Natural killer cell treated with Interleukin-12 subunit alpha and Interleukin-12 subunit beta and Interleukin-15 and Interleukin-18, amount 100 ng/mL, for 72 hours (primary cell): Measurements from ENCODE around the gene IRX4. TPM values are rescaled to one million over a fixed set of nuclear protein-coding genes. Genes with fewer than 3 reads are reported as not detected.

ENCODE experiments used
- ATAC-seq, 2 donors: fragments of 150-1000 bp; cut with Tn5 transposase in 1 of 2; sonication (Bioruptor Pico), chemical (Tn5 transposase) in 1 of 2; 2 replicates each; pipeline ENCODE4 v1.10.0; 2021
- DNase-seq: peaks from one replicate; pipeline ENCODE4 v3.0.0; 2022; ENCODE audit warnings: low spot score
- H3K27ac Mint-ChIP-seq, 2 donors: 1 replicate in 1 of 2; 2 replicates in 1 of 2; pipeline ENCODE4 v1.8.0; 2022; ENCODE audit warnings: mixed read lengths in 2 of 2, mild to moderate bottlenecking in 1 of 2, moderate library complexity in 1 of 2
- H3K27me3 Mint-ChIP-seq, 2 donors: 1 replicate in 1 of 2; 2 replicates in 1 of 2; pipeline ENCODE4 v1.8.0; 2022; ENCODE audit warnings: mixed read lengths in 2 of 2
- H3K36me3 Mint-ChIP-seq: one replicate; pipeline ENCODE4 v1.8.0; 2022; ENCODE audit warnings: mixed read lengths
- H3K4me1 Mint-ChIP-seq, 2 donors: 1 replicate in 1 of 2; 2 replicates in 1 of 2; pipeline ENCODE4 v1.8.0; 2022; ENCODE audit warnings: low read depth in 2 of 2, mixed read lengths in 2 of 2, mild to moderate bottlenecking in 1 of 2
- H3K4me3 Mint-ChIP-seq: one replicate; pipeline ENCODE4 v1.8.0; 2022; ENCODE audit warnings: mixed read lengths
- H3K9me3 Mint-ChIP-seq: 2 replicates; pipeline ENCODE4 v1.8.0; 2022; ENCODE audit warnings: mixed read lengths
- total RNA-seq, 2 donors: library from RNA; stranded (reverse); gene quantifications; one replicate each; pipeline ENCODE4 v1.2.3, GENCODE V29; 2022

The IRX4 gene
- total RNA-seq, 2 donors from 2014 or later, result not detected

DNA sequence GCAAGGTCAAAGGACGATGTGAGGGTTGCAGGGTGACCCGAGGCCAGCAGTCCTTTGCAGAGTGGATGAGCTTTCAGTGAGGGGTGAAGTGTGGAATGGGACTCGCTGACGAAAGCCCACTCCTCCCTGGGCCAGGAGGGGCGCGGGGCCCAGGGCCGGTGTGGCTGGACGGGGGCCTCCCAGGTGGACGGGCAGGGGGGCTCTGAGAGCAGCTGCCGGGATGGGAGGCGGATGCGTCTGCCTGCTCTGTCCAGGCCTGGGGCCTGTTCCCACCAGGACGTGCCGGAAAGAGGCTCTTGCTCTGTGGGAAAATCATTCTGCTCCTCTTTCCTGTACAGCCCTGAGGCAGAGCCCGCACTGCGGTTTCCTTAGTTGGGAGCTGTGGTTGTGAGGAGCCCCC lies 24.3 kb downstream of the IRX4 start:
- no peak for ATAC-seq
- Mint-ChIP-seq H3K27me3 (peaks cover 8 to 14% of the 10 kb centered on the region in 2 donors), H3K4me1 (no peaks in the 10 kb centered on the region), H3K27ac (no peak overlapping the region), H3K4me3 (no peak overlapping the region), H3K9me3 (no peaks in the 10 kb centered on the region), H3K36me3 (no peaks in the 10 kb centered on the region)
- DNase-seq, result peak; percentile 58

DNA sequence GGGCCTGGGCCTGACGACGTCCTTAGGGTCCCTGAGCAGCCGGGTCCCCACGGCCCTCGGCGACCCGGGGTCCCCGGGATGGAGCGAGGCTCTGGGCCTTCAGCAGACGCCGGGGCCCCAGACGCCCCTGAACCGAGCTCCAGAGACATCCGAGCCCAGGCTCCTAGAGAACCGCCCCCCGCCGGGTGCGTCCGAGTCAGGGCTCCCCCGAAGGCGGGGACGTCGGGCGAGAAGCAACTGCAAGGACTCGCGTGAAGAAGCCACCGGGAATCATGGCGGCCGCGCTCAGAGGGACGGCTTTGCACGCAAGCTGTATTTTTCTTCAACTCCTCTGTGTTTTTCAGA lies 25.5 kb downstream of the IRX4 start:
- Mint-ChIP-seq H3K27ac (no peak overlapping the region), H3K4me1 (no peaks in the 10 kb centered on the region), H3K4me3 (no peak overlapping the region), H3K9me3 (no peaks in the 10 kb centered on the region), H3K36me3 (no peaks in the 10 kb centered on the region), H3K27me3 (peaks cover 16 to 18% of the 10 kb centered on the region in 2 donors)
- DNase-seq, result peak; percentile 44
- no peak for ATAC-seq

DNA sequence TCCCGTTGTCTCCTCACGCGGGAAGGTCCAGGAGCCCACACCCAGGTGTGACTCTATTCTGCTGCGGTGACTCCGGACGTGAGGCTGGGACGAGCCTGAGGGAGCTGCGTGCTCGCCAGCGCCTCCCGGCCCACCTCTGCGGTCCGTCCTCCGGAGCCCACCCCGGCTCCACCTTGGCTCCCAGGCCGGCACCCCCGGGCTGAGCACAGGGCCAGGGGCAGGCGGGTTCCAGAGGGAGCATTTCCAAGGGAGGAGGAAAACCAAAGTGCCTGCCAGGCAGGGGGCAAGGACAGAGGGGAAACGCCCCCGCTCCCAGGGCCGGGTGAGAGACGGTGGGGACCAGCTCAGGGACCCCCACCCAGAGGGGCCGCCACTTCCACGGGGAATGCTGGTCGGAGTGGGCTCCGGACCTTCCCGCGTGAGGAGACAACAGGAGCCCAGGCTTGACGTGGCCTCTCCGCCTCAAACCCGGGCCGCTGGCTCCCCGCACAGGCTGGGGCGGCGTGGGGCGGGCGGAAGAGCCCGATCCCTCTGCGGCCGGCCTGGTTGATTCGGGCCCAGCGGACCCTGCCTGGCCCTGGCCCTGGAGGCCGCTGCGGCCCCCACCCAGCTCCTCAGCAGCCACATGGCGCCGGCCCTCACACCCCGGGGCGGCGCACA lies 26.0 kb downstream of the IRX4 start:
- H3K27ac Mint-ChIP-seq, result no peak overlapping the region
- ATAC-seq (no peak), DNase-seq (peak; percentile 54)
- peaks cover 16 to 19% of the 10 kb centered on the region in 2 donors for H3K27me3 Mint-ChIP-seq
- H3K4me3 Mint-ChIP-seq, result no peak overlapping the region
- no peaks in the 10 kb centered on the region for H3K4me1 Mint-ChIP-seq
- no peaks in the 10 kb centered on the region for H3K36me3 Mint-ChIP-seq
- H3K9me3 Mint-ChIP-seq, result no peaks in the 10 kb centered on the region

GRCh38 chr5:1855596-1855995 lies 27.1 kb downstream of the IRX4 start:
- no peaks in the 10 kb centered on the region for H3K9me3 Mint-ChIP-seq
- no peaks in the 10 kb centered on the region for H3K36me3 Mint-ChIP-seq
- H3K27ac Mint-ChIP-seq, result no peak overlapping the region
- DNase-seq, result no peak
- no peak overlapping the region for H3K4me3 Mint-ChIP-seq
- ATAC-seq, result no peak
- peaks cover 16 to 25% of the 10 kb centered on the region in 2 donors for H3K27me3 Mint-ChIP-seq
- H3K4me1 Mint-ChIP-seq, result no peaks in the 10 kb centered on the region

- DNase-seq (no peak), ATAC-seq (no peak)
- Mint-ChIP-seq H3K27me3 (peaks cover 16 to 26% of the 10 kb centered on the region in 2 donors), H3K36me3 (no peaks in the 10 kb centered on the region), H3K27ac (no peak overlapping the region), H3K4me3 (no peak overlapping the region), H3K9me3 (no peaks in the 10 kb centered on the region), H3K4me1 (no peaks in the 10 kb centered on the region)
These were observed 27.6 kb downstream of the IRX4 start for GRCh38 chr5:1855075-1855474.

DNA sequence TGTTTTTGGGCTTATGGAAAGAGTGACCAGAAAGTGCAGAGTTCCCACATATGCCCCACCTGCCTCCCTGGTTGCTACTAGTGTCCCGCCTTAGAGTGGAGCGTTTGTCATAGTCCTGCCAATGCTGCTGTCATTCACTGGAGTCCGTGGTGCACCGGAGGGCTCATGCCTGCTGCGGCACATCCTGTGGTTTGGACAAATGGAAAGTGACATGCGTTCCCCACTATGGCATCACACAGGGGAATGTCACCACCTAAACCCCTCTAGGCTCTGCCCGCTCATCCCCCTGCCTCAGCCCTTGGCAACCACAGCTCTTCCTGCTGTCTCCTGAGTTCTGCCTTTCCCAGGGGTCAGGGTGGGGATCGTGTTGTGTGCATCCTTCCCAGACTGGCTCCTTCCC lies 29.2 kb downstream of the IRX4 start:
- Mint-ChIP-seq H3K9me3 (no peaks in the 10 kb centered on the region), H3K4me1 (no peaks in the 10 kb centered on the region), H3K27me3 (peaks cover 16 to 28% of the 10 kb centered on the region in 2 donors), H3K27ac (no peak overlapping the region), H3K4me3 (no peak overlapping the region), H3K36me3 (no peaks in the 10 kb centered on the region)
- no peak for DNase-seq
- ATAC-seq, result no peak

DNA sequence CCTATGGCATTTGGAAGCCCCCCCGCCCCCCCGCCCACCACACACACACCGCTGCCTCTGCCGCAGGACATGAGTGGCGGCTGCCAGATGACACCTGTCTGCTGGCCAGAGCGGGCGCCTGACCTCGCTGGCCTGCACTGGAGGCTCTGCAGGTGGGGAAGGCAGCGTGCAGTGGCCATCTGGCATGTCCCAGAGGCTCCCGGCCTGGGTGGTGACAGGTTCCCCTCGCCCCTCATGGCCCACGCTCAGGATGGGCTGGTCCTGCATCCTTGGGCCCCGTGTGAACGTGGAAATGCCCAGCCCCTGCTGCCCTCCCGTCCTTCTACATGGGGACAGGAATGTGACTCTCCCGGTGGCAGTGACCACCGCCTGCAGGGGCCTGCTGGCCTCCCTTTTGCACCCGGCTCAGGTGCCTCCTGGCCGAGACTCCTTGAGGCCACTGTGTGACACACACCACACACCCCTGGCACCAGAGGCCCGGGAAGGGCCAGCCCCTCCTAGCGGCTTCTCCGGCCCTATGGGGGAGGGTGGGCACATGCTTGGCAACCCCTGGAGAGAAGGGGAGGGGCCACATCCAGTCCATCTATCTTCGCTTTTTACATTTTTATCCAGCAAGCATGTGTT lies 30.3 kb downstream of the IRX4 start:
- no peaks in the 10 kb centered on the region for H3K4me1 Mint-ChIP-seq
- peaks cover 16 to 34% of the 10 kb centered on the region in 2 donors for H3K27me3 Mint-ChIP-seq
- no peaks in the 10 kb centered on the region for H3K9me3 Mint-ChIP-seq
- H3K27ac Mint-ChIP-seq, result no peak overlapping the region
- no peaks in the 10 kb centered on the region for H3K36me3 Mint-ChIP-seq
- ATAC-seq, result no peak
- no peak overlapping the region for H3K4me3 Mint-ChIP-seq
- no peak for DNase-seq

GRCh38 chr5:1851290-1851934 lies 31.3 kb downstream of the IRX4 start:
- no peak overlapping the region for H3K4me3 Mint-ChIP-seq

DNA sequence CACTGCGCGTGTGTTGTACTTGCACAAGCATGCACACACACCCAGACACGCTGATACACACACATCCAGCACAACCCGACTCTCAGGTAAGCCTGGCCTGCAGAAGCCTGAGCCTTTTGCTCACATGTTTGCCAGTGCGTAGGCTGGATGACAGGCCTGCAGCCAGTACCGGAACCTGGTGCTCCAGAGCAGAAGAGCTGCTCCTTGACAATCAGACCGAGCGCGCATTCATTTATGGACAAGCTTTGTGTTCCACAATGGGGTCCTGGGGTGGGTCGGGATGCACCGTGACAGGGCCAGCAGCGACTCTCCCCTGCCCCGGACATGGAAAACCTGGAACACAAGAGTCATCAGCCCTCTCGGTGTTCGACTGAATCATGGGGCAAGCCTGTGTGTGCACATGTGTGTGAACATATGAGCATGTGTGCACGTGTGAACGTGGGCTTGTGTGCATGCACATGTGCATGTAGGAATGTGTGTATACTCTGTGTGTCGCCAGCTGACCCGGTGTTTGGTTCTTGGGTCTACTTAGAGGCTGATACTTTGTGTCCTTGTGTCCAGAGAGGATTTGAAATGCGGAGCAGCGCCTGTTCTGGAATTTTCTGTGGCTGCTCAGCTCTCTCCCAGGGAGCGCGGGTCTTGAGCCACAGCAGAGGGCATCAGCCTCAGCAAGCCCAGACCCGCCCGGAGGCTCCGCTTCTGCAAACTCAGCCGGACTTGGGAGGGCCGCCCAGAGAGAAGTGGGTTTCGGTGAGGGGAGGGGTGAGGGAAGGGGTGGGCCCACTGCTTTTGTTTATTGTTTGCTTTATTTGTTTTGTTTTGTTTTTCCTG lies 32.2 kb downstream of the IRX4 start:
- H3K27ac Mint-ChIP-seq, result no peak overlapping the region
- H3K9me3 Mint-ChIP-seq, result no peaks in the 10 kb centered on the region
- H3K4me1 Mint-ChIP-seq, result no peaks in the 10 kb centered on the region
- no peaks in the 10 kb centered on the region for H3K36me3 Mint-ChIP-seq
- ATAC-seq, result no peak
- H3K27me3 Mint-ChIP-seq, result peaks cover 16 to 28% of the 10 kb centered on the region in 2 donors
- H3K4me3 Mint-ChIP-seq, result no peak overlapping the region
- no peak for DNase-seq

More at GRCh38 chr5:1851290-1851934, 31.3 kb downstream of the IRX4 start:
- Mint-ChIP-seq H3K27me3 (peaks cover 16 to 34% of the 10 kb centered on the region in 2 donors), H3K27ac (no peak overlapping the region), H3K36me3 (no peaks in the 10 kb centered on the region), H3K4me1 (no peaks in the 10 kb centered on the region), H3K9me3 (no peaks in the 10 kb centered on the region)
- ATAC-seq (no peak), DNase-seq (no peak)

- H3K27me3 Mint-ChIP-seq, result peaks cover 0 to 16% of the 10 kb centered on the region in 2 donors
- no peaks in the 10 kb centered on the region for H3K4me1 Mint-ChIP-seq
- no peak overlapping the region for H3K4me3 Mint-ChIP-seq
- peak; percentile 45 for DNase-seq
- no peaks in the 10 kb centered on the region for H3K36me3 Mint-ChIP-seq
- H3K27ac Mint-ChIP-seq, result no peak overlapping the region
- H3K9me3 Mint-ChIP-seq, result no peaks in the 10 kb centered on the region
- ATAC-seq, result no peak
These were observed 35.1 kb downstream of the IRX4 start for GRCh38 chr5:1847611-1848010.

- Mint-ChIP-seq H3K9me3 (no peaks in the 10 kb centered on the region), H3K4me3 (no peak overlapping the region), H3K27me3 (peaks cover 0 to 15% of the 10 kb centered on the region in 2 donors), H3K27ac (no peak overlapping the region), H3K4me1 (no peaks in the 10 kb centered on the region), H3K36me3 (no peaks in the 10 kb centered on the region)
- DNase-seq (no peak), ATAC-seq (no peak)
These were observed 35.7 kb downstream of the IRX4 start for GRCh38 chr5:1847056-1847455.

DNA sequence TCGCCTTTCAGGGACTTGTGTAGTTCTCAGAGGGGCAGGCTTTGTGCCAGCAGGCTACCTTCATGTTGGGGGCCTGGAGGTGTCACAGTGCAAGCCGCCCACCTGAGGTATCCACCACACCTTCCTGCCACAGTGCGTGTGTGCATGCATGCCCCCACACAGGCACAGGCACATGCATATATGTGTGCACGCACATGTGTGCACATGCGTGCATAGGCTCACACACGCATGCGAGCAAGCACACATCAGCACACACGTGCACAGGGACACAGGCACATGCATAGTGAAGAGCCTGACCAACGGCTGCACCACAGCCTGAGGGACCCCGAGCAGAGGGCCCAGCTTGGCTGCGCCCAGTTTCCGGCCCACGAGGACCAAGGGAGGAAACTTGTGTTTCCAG lies 36.1 kb downstream of the IRX4 start:
- no peak overlapping the region for H3K27ac Mint-ChIP-seq
- no peaks in the 10 kb centered on the region for H3K36me3 Mint-ChIP-seq
- H3K4me3 Mint-ChIP-seq, result no peak overlapping the region
- DNase-seq, result peak; percentile 50
- ATAC-seq, result no peak
- H3K27me3 Mint-ChIP-seq, result peaks cover 0 to 13% of the 10 kb centered on the region in 2 donors
- no peaks in the 10 kb centered on the region for H3K4me1 Mint-ChIP-seq
- no peaks in the 10 kb centered on the region for H3K9me3 Mint-ChIP-seq

DNA sequence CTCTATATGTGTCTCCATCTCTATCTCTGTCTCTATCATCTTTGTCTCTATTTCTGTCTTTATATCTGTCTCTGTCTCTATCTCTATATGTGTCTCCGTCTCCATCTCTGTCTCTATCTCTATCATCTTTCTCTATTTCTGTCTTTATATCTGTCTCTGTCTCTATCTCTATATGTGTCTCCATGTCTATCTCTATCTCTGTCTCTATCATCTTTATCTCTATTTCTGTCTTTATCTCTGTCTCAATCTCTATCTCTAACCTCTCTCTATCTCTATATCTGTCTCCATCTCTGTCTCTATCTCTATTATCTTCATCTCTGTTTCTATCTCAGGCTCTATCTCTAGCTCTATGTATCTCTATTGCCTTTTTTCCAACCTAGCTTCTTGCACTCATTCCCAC lies 37.0 kb downstream of the IRX4 start:
- no peaks in the 10 kb centered on the region for H3K9me3 Mint-ChIP-seq
- H3K36me3 Mint-ChIP-seq, result no peaks in the 10 kb centered on the region
- H3K4me1 Mint-ChIP-seq, result no peaks in the 10 kb centered on the region
- H3K27me3 Mint-ChIP-seq, result peaks cover 0 to 10% of the 10 kb centered on the region in 2 donors
- H3K4me3 Mint-ChIP-seq, result no peak overlapping the region
- no peak overlapping the region for H3K27ac Mint-ChIP-seq
- ATAC-seq (no peak), DNase-seq (no peak)
